ENCODE results near the gene MRPL11. TPM values are rescaled to one million over a fixed set of nuclear protein-coding genes. Genes with fewer than 3 reads are reported as not detected.

MRPL11 gene
- 33.9 and 45.6 TPM in 2 replicates for polyA plus RNA-seq (2012; rRNA removed)
- polyA plus RNA-seq (2012; cell fraction: cytosol; rRNA removed) = 39.4 and 43.3 TPM in 2 replicates
- 22.2 and 33.5 TPM in 2 replicates for polyA plus RNA-seq (2012; cell fraction: nucleus; rRNA removed)

DNA sequence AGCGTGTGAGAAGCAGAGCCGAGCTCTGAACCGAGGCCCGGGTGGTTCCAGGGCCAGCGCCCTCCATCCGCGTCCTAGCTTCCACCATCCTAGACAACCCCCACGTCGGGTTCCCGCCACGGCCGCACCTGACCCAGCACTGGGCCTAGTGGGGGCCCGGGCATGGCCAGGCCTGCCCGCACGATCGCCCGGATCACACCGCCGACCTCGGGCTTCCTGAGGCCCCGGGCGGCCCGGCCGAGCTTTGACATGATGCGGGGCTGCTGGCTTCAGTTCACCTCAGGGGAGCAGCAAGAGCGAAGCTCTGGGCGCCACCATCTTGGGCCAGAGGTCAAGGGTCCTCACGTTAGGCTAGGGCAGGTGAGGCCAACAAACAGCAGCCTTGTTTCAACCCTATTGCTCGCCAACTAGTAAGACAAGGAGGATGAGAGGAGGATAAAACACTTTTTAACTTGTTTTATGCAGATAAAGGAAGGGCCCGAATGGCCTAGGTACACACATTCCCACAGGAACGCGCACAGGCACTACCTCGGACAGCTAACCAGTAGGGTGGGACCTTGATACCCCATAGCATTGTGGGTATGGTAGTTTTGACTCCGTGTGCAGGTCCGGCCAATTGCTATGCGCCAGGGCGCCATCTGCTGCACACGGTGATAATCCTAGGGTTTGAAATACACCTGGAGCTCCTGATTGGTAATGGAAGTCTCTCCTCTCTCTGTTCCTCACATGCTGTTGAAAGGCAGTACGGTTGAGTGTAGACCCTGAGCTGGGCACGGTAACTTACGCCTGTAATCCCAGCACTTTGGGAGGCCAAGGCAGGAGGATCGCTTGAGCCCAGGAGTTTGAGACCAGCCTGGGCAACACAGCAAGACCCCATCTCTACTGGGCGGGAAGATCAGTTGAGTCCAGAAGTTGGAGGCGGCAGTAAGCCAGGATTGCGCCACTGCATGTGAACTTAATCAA, at the start of gene MRPL11:
MRPL11 (minus strand) TSS at position 345 of the 963 bp plus-strand sequence; CDS start at position 251, 94 bp downstream.
- H3K9me2 ChIP-seq = no peaks in the 10 kb centered on the region
- H3K27me3 ChIP-seq (ENCODE audit: insufficient read depth) = peaks cover 20% of the 10 kb centered on the region; the same call in 1 of the 2 replicates
- H3K9ac ChIP-seq = peak within 1 kb of the TSS; percentile 79
- H3K4me1 ChIP-seq (ENCODE audit: control insufficient read depth in 1 of 2, insufficient read depth in 2 of 2, low read depth in 1 of 2, low read length in 1 of 2) = peaks cover 0 to 5% of the 10 kb centered on the region in 2 experiments; a peak in 1 of 4 replicates
- H3K36me3 ChIP-seq (replicated peaks in 1 of 2; ENCODE audit: control insufficient read depth in 1 of 2, insufficient read depth in 2 of 2, low read length in 1 of 2) = peaks cover 8 to 14% of the 10 kb centered on the region in 2 experiments
- H2AFZ ChIP-seq (ENCODE audit: low read depth) = peak within 1 kb of the TSS; percentile 94
- no peaks in the 10 kb centered on the region for H3K9me3 ChIP-seq
- POLR2A ChIA-PET = interaction anchor here (0.7 to 3.1 kb wide), 5 partner anchors 21 to 1061 kb away, joined by 3 to 18 read pairs (median 7); partner anchors contain the start of genes DPP3 and PELI3
- WGBS (ENCODE audit: low lambda C conversion rate) = 7% methylated on average over 20 of the region's 45 CpGs
- H3K79me2 ChIP-seq (ENCODE audit: insufficient read depth) = peaks cover 6% of the 10 kb centered on the region; the same call in 1 of the 2 replicates
- no peaks in the 10 kb centered on the region for H4K20me1 ChIP-seq (ENCODE audit: insufficient read depth)
- CTCF ChIA-PET = interaction anchor here (0.6 to 4.5 kb wide), 29 partner anchors 8 to 242 kb away, joined by 3 to 56 read pairs (median 5); partner anchors contain the start of genes BBS1, DPP3, NPAS4 and PELI3
- DNase-seq = peak; percentile 98
- no peaks in the 10 kb centered on the region for H3F3A ChIP-seq (replicated peaks; ENCODE audit: insufficient read depth)
- peak within 1 kb of the TSS; percentile 87 for H3K4me2 ChIP-seq
- peak within 1 kb of the TSS; percentile 78 to 87 for H3K4me3 ChIP-seq (ENCODE audit: low read depth in 2 of 2, low read length in 1 of 2)
- H3K27ac ChIP-seq (ENCODE audit: low read depth in 2 of 2, low read length in 1 of 2) = peak within 1 kb of the TSS; percentile 63 to 91
- peak; percentile 67 for TF ChIP-seq TAF1 (IDR thresholded peaks at IDR 0.05; ENCODE audit: borderline replicate concordance, low read depth, low read length)
- TF ChIP-seq TCF12 (IDR thresholded peaks at IDR 0.05) = no peak
- TF ChIP-seq, protein P1, sequence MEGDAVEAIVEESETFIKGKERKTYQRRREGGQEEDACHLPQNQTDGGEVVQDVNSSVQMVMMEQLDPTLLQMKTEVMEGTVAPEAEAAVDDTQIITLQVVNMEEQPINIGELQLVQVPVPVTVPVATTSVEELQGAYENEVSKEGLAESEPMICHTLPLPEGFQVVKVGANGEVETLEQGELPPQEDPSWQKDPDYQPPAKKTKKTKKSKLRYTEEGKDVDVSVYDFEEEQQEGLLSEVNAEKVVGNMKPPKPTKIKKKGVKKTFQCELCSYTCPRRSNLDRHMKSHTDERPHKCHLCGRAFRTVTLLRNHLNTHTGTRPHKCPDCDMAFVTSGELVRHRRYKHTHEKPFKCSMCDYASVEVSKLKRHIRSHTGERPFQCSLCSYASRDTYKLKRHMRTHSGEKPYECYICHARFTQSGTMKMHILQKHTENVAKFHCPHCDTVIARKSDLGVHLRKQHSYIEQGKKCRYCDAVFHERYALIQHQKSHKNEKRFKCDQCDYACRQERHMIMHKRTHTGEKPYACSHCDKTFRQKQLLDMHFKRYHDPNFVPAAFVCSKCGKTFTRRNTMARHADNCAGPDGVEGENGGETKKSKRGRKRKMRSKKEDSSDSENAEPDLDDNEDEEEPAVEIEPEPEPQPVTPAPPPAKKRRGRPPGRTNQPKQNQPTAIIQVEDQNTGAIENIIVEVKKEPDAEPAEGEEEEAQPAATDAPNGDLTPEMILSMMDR (IDR thresholded peaks at IDR 0.05) = peak; percentile 74
- TF ChIP-seq MEF2A (IDR thresholded peaks at IDR 0.05; ENCODE audit: borderline replicate concordance, low read depth) = no peak
- TF ChIP-seq, protein P2, sequence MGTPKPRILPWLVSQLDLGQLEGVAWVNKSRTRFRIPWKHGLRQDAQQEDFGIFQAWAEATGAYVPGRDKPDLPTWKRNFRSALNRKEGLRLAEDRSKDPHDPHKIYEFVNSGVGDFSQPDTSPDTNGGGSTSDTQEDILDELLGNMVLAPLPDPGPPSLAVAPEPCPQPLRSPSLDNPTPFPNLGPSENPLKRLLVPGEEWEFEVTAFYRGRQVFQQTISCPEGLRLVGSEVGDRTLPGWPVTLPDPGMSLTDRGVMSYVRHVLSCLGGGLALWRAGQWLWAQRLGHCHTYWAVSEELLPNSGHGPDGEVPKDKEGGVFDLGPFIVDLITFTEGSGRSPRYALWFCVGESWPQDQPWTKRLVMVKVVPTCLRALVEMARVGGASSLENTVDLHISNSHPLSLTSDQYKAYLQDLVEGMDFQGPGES (IDR thresholded peaks at IDR 0.05; ENCODE audit: low read depth, low read length) = no peak
- peak; percentile 76 for TF ChIP-seq CHD2 (IDR thresholded peaks at IDR 0.05; ENCODE audit: low read length, partially characterized antibody)
- no peak for TF ChIP-seq RFX5 (IDR thresholded peaks at IDR 0.05; ENCODE audit: low read length)
- TF ChIP-seq FOXM1 (IDR thresholded peaks at IDR 0.05; ENCODE audit: low read depth) = no peak
- TF ChIP-seq, protein P3, sequence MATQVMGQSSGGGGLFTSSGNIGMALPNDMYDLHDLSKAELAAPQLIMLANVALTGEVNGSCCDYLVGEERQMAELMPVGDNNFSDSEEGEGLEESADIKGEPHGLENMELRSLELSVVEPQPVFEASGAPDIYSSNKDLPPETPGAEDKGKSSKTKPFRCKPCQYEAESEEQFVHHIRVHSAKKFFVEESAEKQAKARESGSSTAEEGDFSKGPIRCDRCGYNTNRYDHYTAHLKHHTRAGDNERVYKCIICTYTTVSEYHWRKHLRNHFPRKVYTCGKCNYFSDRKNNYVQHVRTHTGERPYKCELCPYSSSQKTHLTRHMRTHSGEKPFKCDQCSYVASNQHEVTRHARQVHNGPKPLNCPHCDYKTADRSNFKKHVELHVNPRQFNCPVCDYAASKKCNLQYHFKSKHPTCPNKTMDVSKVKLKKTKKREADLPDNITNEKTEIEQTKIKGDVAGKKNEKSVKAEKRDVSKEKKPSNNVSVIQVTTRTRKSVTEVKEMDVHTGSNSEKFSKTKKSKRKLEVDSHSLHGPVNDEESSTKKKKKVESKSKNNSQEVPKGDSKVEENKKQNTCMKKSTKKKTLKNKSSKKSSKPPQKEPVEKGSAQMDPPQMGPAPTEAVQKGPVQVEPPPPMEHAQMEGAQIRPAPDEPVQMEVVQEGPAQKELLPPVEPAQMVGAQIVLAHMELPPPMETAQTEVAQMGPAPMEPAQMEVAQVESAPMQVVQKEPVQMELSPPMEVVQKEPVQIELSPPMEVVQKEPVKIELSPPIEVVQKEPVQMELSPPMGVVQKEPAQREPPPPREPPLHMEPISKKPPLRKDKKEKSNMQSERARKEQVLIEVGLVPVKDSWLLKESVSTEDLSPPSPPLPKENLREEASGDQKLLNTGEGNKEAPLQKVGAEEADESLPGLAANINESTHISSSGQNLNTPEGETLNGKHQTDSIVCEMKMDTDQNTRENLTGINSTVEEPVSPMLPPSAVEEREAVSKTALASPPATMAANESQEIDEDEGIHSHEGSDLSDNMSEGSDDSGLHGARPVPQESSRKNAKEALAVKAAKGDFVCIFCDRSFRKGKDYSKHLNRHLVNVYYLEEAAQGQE (IDR thresholded peaks at IDR 0.05; ENCODE audit: low read depth, low read length) = 0 out of 2 replicates have a peak, but pooled peaks have one; percentile 29
- no peak for TF ChIP-seq JUND (IDR thresholded peaks at IDR 0.05)
- peak; percentile 42; the same call in 1 of the 2 replicates for TF ChIP-seq SIN3A (IDR thresholded peaks at IDR 0.05; ENCODE audit: borderline replicate concordance, low read depth, low read length)
- peak; percentile 55 for TF ChIP-seq RAD21 (IDR thresholded peaks at IDR 0.05; ENCODE audit: low read length)
- peak; percentile 86 for TF ChIP-seq MXI1 (IDR thresholded peaks at IDR 0.05; ENCODE audit: low read depth, low read length)
- TF ChIP-seq TEAD4 (IDR thresholded peaks at IDR 0.05; ENCODE audit: borderline replicate concordance, insufficient read depth) = no peak
- no peak for TF ChIP-seq RXRA (IDR thresholded peaks at IDR 0.05; ENCODE audit: borderline replicate concordance, low read depth)
- TF ChIP-seq EZH2phosphoT487 (IDR thresholded peaks at IDR 0.05; ENCODE audit: borderline replicate concordance, low read depth) = no peak
- TF ChIP-seq GABPA (IDR thresholded peaks at IDR 0.05; ENCODE audit: low read depth) = no peak
- TF ChIP-seq FOXJ3 (CRISPR knock-in tag; IDR thresholded peaks at IDR 0.05) = no peak
- no peak for TF ChIP-seq EP300 (IDR thresholded peaks at IDR 0.05; ENCODE audit: borderline replicate concordance in 1 of 2, low read depth in 1 of 2, low read length in 1 of 2)
- TF ChIP-seq, protein P4, sequence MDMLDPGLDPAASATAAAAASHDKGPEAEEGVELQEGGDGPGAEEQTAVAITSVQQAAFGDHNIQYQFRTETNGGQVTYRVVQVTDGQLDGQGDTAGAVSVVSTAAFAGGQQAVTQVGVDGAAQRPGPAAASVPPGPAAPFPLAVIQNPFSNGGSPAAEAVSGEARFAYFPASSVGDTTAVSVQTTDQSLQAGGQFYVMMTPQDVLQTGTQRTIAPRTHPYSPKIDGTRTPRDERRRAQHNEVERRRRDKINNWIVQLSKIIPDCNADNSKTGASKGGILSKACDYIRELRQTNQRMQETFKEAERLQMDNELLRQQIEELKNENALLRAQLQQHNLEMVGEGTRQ (IDR thresholded peaks at IDR 0.05; ENCODE audit: borderline replicate concordance, low read depth, low read length) = no peak
- peak; percentile 42 for TF ChIP-seq NRF1 (IDR thresholded peaks at IDR 0.05; ENCODE audit: low read depth, low read length)
- 0 out of 2 replicates have a peak, but pooled peaks have one; percentile 33 for TF ChIP-seq POLR2AphosphoS5 (IDR thresholded peaks at IDR 0.05; ENCODE audit: low read depth, low read length)

Measured in SK-N-SH (cell line).